Upper lobe of left lung (tissue), 6 donors: Measurements from ENCODE around the gene NR1H4. TPM values are rescaled to one million over a fixed set of nuclear protein-coding genes. Genes with fewer than 3 reads are reported as not detected.

Source experiments
- ATAC-seq, 2 donors: fragments of 200-7000 bp; cut with Tn5 transposase; one replicate each; pipeline ENCODE4 v1.9.1; 2022; ENCODE audit warnings: mild to moderate bottlenecking in 2 of 2, moderate library complexity in 2 of 2; ENCODE audit not compliant: low FRiP score in 2 of 2
- DNase-seq, 2 donors: peaks; one replicate each; pipeline ENCODE4 v3.0.0-alpha.2; 2019 to 2020
- H3K27ac ChIP-seq, 4 donors: fragments of 200-600 bp; sonication (generic); one replicate each; pipeline ENCODE4 v1.5.1; 2016 to 2019
- H3K27me3 ChIP-seq, 4 donors: fragments of 200-600 bp; sonication (generic); one replicate each; pipeline ENCODE4 v1.5.1; 2017 to 2019
- H3K36me3 ChIP-seq, 4 donors: fragments of 200-600 bp; sonication (generic); one replicate each; pipeline ENCODE4 v1.5.1; 2016 to 2019
- H3K4me1 ChIP-seq, 4 donors: fragments of 200-600 bp; sonication (generic); one replicate each; pipeline ENCODE4 v1.5.1; 2018 to 2019
- H3K4me3 ChIP-seq, 4 donors: fragments of 200-600 bp; sonication (generic); one replicate each; pipeline ENCODE4 v1.5.1; 2017 to 2019; ENCODE audit warnings: mild to moderate bottlenecking in 2 of 4, moderate library complexity in 1 of 4
- H3K9me3 ChIP-seq, 4 donors: fragments of 200-600 bp; sonication (generic); one replicate each; pipeline ENCODE4 v1.5.1; 2018 to 2019
- CTCF ChIP-seq, 6 experiments: fragments of 450-650 bp in 4 of 6; fragments of 200-600 bp in 2 of 6; sonication (generic) in 2 of 6; IDR thresholded peaks; one replicate each; pipeline ENCODE4 v1.5.1; 2016 to 2019; ENCODE audit warnings: antibody characterized with exemption in 6 of 6
- EP300 ChIP-seq, 4 donors: sonication (generic); formaldehyde crosslinking; IDR thresholded peaks; one replicate each; pipeline ENCODE4 v1.5.1; 2017; ENCODE audit warnings: antibody characterized with exemption in 4 of 4, control low read depth in 2 of 4
- POLR2A ChIP-seq, 4 donors: fragments of 450-650 bp; IDR thresholded peaks; one replicate each; pipeline ENCODE4 v1.5.1; 2016 to 2017; ENCODE audit warnings: antibody characterized with exemption in 4 of 4, mild to moderate bottlenecking in 2 of 4
- POLR2AphosphoS5 ChIP-seq, 2 donors: sonication (generic); formaldehyde crosslinking; IDR thresholded peaks; one replicate each; pipeline ENCODE4 v1.5.1; 2017; ENCODE audit warnings: antibody characterized with exemption in 2 of 2
- WGBS, 2 donors: methylation state at CpG; one replicate each; pipeline ENCODE4 v1.1.5; 2017 to 2018; 5-methylcytosine and 5-hydroxymethylcytosine counted together
- total RNA-seq, 6 donors: library from RNA; depleted of rRNA in 4 of 6; stranded (reverse); fragments of >200 nt in 4 of 6; gene quantifications; one replicate each; pipeline versions ENCODE4 v1.1.0 to v1.2.1, GENCODE V29; 2016 to 2021
- donor health status: DM: no; HTN: no; CAD: no; lungs with moderate emphysema.
- donor health status: DM: no; HTN: yes; CAD: no; lungs with severe emphysema.

NR1H4 gene
- total RNA-seq, 6 donors from 2014 or later, result 0.09 to 0.20 TPM; not detected in 4

GRCh38 chr12:100567945-100568344, 94.3 kb downstream of the NR1H4 start:
- ATAC-seq (no peak), DNase-seq (no peak)
- Histone ChIP-seq H3K27ac (no peak overlapping the region), H3K9me3 (no peaks in the 10 kb centered on the region), H3K27me3 (no peaks in the 10 kb centered on the region), H3K4me1 (peaks cover 1 to 5% (median 2%) of the 10 kb centered on the region in 4 donors), H3K4me3 (no peak overlapping the region), H3K36me3 (no peaks in the 10 kb centered on the region)
- no peak for TF ChIP-seq POLR2A (IDR thresholded peaks at IDR 0.05)
- TF ChIP-seq CTCF (IDR thresholded peaks at IDR 0.05), result no peak
- TF ChIP-seq POLR2AphosphoS5 (IDR thresholded peaks at IDR 0.05), result no peak
- no peak for TF ChIP-seq EP300 (IDR thresholded peaks at IDR 0.05)

GRCh38 chr12:100572184-100572583, 98.5 kb downstream of the NR1H4 start:
- H3K9me3 ChIP-seq, result no peaks in the 10 kb centered on the region
- no peaks in the 10 kb centered on the region for H3K27me3 ChIP-seq
- whole genome bisulfite sequencing, 2 donors, result 94 to 98% methylated on average over 3 of the region's 3 CpGs
- TF ChIP-seq POLR2AphosphoS5 (IDR thresholded peaks at IDR 0.05) (no peak), CTCF (IDR thresholded peaks at IDR 0.05) (no peak), EP300 (IDR thresholded peaks at IDR 0.05) (no peak), POLR2A (IDR thresholded peaks at IDR 0.05) (no peak)
- H3K27ac ChIP-seq, result no peak overlapping the region
- H3K4me1 ChIP-seq, result peaks cover 10 to 18% (median 12%) of the 10 kb centered on the region in 4 donors
- no peaks in the 10 kb centered on the region for H3K36me3 ChIP-seq
- DNase-seq (no peak), ATAC-seq (no peak)
- H3K4me3 ChIP-seq, result no peak overlapping the region

- ATAC-seq, result peak; percentile 98 to 99
- Histone ChIP-seq H3K4me1 (peaks cover 10 to 18% (median 12%) of the 10 kb centered on the region in 4 donors), H3K9me3 (no peaks in the 10 kb centered on the region), H3K27me3 (no peaks in the 10 kb centered on the region), H3K27ac (peak within 1 kb of the TSS; percentile 77 to 88 (median 80)), H3K36me3 (no peaks in the 10 kb centered on the region), H3K4me3 (peak within 1 kb of the TSS; percentile 34 to 71 (median 66))
- 2% methylated on average over 35 to 45 of the region's 70 CpGs for WGBS, 2 donors
- TF ChIP-seq POLR2AphosphoS5 (IDR thresholded peaks at IDR 0.05) (peak; percentile 20 to 78), CTCF (IDR thresholded peaks at IDR 0.05) (peak in 1 of 6 experiments; percentile 16), POLR2A (IDR thresholded peaks at IDR 0.05) (peak in 3 of 4 donors; percentile 62 to 87 (median 76)), EP300 (IDR thresholded peaks at IDR 0.05) (peak in 1 of 4 donors; percentile 1)
- DNase-seq, result peak; percentile 93 to 98
These were observed 99.9 kb downstream of the NR1H4 start, which contains the start of gene GAS2L3 for GRCh38 chr12:100573292-100574186. TSS of gene GAS2L3 (plus strand) at chr12:100573684. CDS start at chr12:100594905, 21,221 bp downstream.

- 18 to 19% methylated on average over 12 to 15 of the region's 15 CpGs for WGBS, 2 donors
- H3K27ac ChIP-seq, result peak overlapping the region; percentile 77 to 88 (median 80)
- H3K4me1 ChIP-seq, result peaks cover 10 to 18% (median 12%) of the 10 kb centered on the region in 4 donors
- H3K27me3 ChIP-seq, result no peaks in the 10 kb centered on the region
- TF ChIP-seq POLR2A (IDR thresholded peaks at IDR 0.05) (no peak), CTCF (IDR thresholded peaks at IDR 0.05) (no peak), EP300 (IDR thresholded peaks at IDR 0.05) (no peak), POLR2AphosphoS5 (IDR thresholded peaks at IDR 0.05) (no peak)
- H3K9me3 ChIP-seq, result no peaks in the 10 kb centered on the region
- H3K4me3 ChIP-seq, result peak overlapping the region; percentile 34 to 71 (median 66)
- ATAC-seq, result peak; percentile 50 to 52
- DNase-seq, result no peak
- no peaks in the 10 kb centered on the region for H3K36me3 ChIP-seq
These were observed 100.8 kb downstream of the NR1H4 start for GRCh38 chr12:100574187-100575074.
